Fibroblast of the aortic adventitia (primary cell): Measurements from ENCODE around the gene HTR1D. TPM values are rescaled to one million over a fixed set of nuclear protein-coding genes. Genes with fewer than 3 reads are reported as not detected.
"Not testable (repeated sequence)": the region's sequence is repeated elsewhere in the genome, so short reads cannot be mapped to it uniquely, and the experiment has no call there.

Experiments used
- DNase-seq: peaks from one replicate; pipeline ENCODE4 v3.0.0-alpha.2; 2010; ENCODE audit warnings: low read depth
- H3K4me3 ChIP-seq: 2 replicates; pipeline ENCODE4 v1.5.1; 2011; ENCODE audit warnings: low read depth, mild to moderate bottlenecking, control low read depth, low read length, moderate library complexity
- total RNA-seq: library from RNA; depleted of rRNA; stranded (reverse); fragments of >200 nt; gene quantifications from 2 replicates; pipeline ENCODE4 v1.2.3, GENCODE V29; 2012; ENCODE audit warnings: low replicate concordance
- TF ChIP-seq, protein P1 (sequence below): IDR thresholded peaks from 2 replicates; pipeline ENCODE4 v1.5.1; 2011; ENCODE audit warnings: mild to moderate bottlenecking, low read length, control low read depth, inconsistent platforms; ENCODE audit not compliant: insufficient read depth

The HTR1D gene
- total RNA-seq, 1 donor, result not detected

DNA sequence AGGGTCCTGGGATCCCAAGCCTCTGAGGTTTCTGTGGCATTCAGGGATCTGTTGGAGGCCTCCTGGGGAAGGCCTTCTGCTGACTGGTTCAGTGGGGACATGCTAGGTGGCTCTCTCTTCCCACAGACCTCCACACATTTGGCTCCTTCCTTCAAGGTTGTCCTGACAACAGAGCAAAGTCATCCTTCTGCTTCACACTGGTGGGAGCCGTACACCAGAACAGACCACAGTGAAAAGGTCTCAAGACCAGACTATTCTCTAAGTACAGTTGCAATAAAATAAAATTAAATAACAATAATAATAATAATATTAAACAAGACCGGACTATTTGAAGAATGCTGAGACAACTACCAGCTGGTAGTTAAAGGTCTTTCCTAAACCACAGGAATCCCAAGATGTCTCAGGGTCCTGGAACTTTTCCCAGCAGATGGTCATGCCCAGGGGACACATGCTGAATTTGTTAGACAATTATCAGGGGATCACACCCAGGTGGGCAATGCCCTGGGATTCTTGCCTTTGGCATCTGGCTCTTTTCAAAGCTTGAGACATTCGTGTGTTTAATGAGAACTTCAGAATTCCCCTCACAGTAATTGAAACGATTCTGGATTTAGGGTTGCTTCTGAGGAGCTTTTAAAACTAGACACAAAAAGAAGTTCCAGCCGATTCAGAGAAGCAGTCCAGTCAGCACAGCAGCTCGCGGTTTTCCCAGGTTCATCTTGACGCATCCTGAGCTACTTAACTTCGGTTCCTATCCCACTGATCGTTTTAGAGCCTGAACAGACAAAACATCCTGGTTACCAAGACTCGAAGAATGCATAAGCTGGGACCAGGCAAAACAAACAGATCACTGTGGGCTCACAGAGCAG, 22.9 kb downstream of the HTR1D start:
- peak; percentile 78 for DNase-seq
- no peak overlapping the region for H3K4me3 ChIP-seq
- TF ChIP-seq, protein P1, sequence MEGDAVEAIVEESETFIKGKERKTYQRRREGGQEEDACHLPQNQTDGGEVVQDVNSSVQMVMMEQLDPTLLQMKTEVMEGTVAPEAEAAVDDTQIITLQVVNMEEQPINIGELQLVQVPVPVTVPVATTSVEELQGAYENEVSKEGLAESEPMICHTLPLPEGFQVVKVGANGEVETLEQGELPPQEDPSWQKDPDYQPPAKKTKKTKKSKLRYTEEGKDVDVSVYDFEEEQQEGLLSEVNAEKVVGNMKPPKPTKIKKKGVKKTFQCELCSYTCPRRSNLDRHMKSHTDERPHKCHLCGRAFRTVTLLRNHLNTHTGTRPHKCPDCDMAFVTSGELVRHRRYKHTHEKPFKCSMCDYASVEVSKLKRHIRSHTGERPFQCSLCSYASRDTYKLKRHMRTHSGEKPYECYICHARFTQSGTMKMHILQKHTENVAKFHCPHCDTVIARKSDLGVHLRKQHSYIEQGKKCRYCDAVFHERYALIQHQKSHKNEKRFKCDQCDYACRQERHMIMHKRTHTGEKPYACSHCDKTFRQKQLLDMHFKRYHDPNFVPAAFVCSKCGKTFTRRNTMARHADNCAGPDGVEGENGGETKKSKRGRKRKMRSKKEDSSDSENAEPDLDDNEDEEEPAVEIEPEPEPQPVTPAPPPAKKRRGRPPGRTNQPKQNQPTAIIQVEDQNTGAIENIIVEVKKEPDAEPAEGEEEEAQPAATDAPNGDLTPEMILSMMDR, result no peak

DNA sequence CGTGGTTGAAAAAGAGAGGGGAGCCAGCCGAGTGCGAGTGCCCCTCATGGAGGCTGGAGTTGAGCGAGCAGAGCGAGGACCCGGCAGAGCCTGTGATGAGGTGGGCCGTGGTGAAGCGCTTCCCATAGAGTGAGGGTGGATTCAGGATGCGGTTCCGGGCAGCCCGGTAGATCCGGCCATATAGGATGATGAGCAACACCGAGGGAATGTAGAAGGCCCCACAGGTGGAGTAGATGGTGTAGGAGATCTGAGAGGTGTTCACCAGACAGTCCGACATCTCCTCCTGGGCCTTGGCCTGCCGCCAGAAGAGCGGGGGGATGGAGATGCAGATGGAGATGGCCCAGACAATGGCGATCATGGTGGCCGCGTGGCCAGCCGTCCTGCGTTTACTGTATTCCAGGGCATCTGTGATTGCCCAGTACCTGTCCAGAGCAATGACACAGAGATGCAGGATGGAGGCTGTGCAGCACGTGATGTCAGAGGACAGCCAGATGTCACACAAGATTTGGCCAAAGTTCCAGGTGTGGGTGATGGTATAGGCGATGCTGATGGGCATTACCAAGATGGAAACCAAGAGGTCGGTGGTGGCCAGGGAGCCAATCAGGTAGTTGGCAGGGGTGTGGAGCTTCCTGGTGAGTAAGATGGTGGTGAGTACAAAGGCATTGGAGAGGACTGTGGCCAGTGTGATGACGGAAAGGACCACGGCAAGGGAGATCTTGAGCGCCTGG, 23.7 kb downstream of the HTR1D start:
- no peak for DNase-seq
- TF ChIP-seq, protein P1, result no peak
- H3K4me3 ChIP-seq, result no peak overlapping the region

DNA sequence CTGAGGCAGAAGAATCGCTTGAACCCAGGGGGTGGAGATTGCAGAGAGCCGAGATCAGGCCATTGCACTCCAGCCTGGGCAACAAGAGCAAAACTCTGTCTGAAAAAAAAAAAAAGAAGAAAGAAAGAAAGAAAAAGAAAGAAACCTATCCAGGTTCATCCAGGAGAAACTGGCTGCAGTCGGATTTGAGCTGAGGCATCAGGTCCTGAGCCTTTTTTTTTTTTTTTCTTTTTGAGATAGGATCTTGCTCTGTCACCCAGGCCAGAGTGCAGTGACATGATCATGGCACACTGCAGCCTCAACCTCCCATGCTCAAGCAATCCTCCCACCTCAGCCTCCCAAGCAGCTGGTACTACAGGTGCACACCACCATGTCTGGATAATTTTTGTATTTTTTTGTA, 26.1 kb downstream of the HTR1D start:
- no peak for DNase-seq
- TF ChIP-seq, protein P1, result no peak
- no peak overlapping the region for H3K4me3 ChIP-seq

DNA sequence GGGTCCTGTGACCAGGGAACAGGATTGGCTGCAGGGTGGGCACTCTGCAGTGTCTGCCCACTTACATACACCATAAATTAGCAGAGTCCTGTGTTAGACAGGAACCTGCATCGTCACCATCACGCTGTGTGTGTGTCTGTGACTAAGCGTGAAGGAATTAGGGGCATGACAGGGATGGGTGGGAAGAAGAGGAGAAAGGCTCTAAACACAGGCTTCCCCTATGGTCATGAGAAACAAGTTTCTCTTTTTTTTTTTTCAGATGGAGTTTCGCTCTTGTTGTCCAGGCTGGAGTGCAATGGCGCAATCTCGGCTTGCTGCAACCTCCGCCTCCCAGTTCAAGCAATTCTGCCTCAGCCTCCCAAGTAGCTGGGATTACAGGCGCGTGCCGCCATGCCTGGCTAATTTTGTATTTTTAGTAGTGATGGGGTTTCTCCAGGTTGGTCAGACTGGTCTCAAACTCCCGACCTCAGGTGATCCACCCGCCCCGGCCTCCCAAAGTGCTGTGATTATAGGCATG, 28.3 kb downstream of the HTR1D start:
- H3K4me3 ChIP-seq, result not testable (repeated sequence)
- peak; percentile 52 for DNase-seq

DNA sequence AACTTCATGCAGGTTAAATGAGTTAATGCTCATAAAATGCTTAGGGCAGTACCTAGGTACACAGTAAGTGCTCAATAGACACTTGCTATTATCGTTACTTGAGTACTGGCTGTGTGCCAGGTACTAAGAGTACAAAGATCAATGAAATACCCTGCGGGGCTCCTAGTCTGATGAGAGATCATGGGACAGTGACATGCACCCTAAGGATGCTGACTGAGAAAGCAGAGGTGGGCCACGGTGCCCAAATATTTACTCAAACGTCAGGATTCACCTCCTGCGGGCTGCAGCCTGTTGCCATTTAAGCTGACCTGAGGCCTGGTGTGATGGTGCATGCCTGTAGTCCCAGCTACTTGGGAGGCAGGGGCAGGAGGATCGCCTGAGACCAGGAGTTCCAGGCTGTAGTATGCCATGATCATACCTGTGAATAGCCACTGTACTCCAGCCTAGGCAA, 28.8 kb downstream of the HTR1D start:
- DNase-seq, result no peak
- TF ChIP-seq, protein P1, result no peak
- H3K4me3 ChIP-seq, result no peak overlapping the region

DNA sequence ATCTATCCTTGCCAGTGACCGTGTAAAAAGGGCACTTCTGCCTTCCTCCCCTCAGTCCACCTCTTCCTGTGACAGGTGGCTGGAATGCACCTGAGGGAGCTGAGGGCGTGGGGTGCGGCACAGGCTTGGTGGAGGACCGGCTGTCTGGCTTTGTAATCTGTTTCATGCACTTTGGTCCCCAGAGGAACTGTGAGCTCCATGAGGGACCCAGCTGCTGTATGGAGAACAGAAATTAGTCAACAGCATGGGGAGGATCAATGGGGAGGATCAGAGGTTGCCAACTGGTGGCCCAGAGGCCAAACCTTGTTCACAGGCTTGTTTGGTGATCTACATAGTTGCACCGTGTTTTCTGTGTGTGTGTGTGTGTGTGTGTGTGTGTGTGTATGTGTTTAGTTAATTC, 29.7 kb downstream of the HTR1D start:
- TF ChIP-seq, protein P1, result no peak
- no peak for DNase-seq
- no peak overlapping the region for H3K4me3 ChIP-seq

DNA sequence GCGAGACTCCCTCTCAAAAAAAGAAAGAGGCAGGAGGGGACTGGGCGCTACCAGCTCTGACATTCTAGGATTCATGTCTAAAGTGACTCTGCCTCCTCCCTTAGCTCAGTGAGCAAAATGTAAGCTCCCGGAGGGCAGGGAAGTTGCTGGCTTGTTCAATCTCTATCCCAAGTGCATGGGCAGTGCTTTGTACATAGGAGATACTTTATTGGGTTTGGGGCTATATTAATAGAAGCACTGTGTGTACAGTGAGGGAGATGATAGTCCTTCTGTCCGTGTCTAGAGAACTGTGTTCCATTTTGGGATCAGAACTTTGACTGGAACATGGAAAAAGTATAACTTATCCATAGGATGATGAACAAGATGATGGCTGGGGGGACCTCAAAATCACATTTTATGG, 31.9 kb downstream of the HTR1D start:
- DNase-seq, result no peak
- no peak overlapping the region for H3K4me3 ChIP-seq
- TF ChIP-seq, protein P1, result no peak
